ENCODE results near the gene SESTD1.

Gene SESTD1

GRCh38 chr2:179072527-179072926 lies 192.1 kb downstream of the SESTD1 start:
- TF ChIP-seq CTCF (IDR thresholded peaks at IDR 0.05; ENCODE audit: insufficient read depth, low read length, missing control alignments) = no peak
- POLR2A ChIA-PET = no interaction called here
- no peak overlapping the region for H3K4me3 ChIP-seq (ENCODE audit: low read depth, low read length)
- no peak for DNase-seq (ENCODE audit: low read depth, low spot score)
- CTCF ChIA-PET = no interaction called here

- CTCF ChIA-PET = no interaction called here
- no peak for DNase-seq (ENCODE audit: low read depth, low spot score)
- POLR2A ChIA-PET = no interaction called here
- TF ChIP-seq CTCF (IDR thresholded peaks at IDR 0.05; ENCODE audit: insufficient read depth, low read length, missing control alignments) = no peak
- no peak overlapping the region for H3K4me3 ChIP-seq (ENCODE audit: low read depth, low read length)
Measured at GRCh38 chr2:179071810-179072355, 192.7 kb downstream of the SESTD1 start.

- H3K4me3 ChIP-seq (ENCODE audit: low read depth, low read length) = no peak overlapping the region
- no peak for DNase-seq (ENCODE audit: low read depth, low spot score)
- no peak for TF ChIP-seq CTCF (IDR thresholded peaks at IDR 0.05; ENCODE audit: insufficient read depth, low read length, missing control alignments)
- ChIA-PET POLR2A (no interaction called here), CTCF (no interaction called here)
Measured at GRCh38 chr2:179070895-179071294, 193.7 kb downstream of the SESTD1 start.

- ChIA-PET POLR2A (no interaction called here), CTCF (no interaction called here)
- DNase-seq (ENCODE audit: low read depth, low spot score) = no peak
- H3K4me3 ChIP-seq (ENCODE audit: low read depth, low read length) = no peak overlapping the region
- no peak for TF ChIP-seq CTCF (IDR thresholded peaks at IDR 0.05; ENCODE audit: insufficient read depth, low read length, missing control alignments)
Measured at GRCh38 chr2:179069685-179070084, 194.9 kb downstream of the SESTD1 start.

GRCh38 chr2:179068991-179069643 lies 195.5 kb downstream of the SESTD1 start:
- H3K4me3 ChIP-seq (ENCODE audit: low read depth, low read length) = no peak overlapping the region
- no peak for TF ChIP-seq CTCF (IDR thresholded peaks at IDR 0.05; ENCODE audit: insufficient read depth, low read length, missing control alignments)
- DNase-seq (ENCODE audit: low read depth, low spot score) = no peak
- CTCF ChIA-PET = no interaction called here
- POLR2A ChIA-PET = no interaction called here

DNA sequence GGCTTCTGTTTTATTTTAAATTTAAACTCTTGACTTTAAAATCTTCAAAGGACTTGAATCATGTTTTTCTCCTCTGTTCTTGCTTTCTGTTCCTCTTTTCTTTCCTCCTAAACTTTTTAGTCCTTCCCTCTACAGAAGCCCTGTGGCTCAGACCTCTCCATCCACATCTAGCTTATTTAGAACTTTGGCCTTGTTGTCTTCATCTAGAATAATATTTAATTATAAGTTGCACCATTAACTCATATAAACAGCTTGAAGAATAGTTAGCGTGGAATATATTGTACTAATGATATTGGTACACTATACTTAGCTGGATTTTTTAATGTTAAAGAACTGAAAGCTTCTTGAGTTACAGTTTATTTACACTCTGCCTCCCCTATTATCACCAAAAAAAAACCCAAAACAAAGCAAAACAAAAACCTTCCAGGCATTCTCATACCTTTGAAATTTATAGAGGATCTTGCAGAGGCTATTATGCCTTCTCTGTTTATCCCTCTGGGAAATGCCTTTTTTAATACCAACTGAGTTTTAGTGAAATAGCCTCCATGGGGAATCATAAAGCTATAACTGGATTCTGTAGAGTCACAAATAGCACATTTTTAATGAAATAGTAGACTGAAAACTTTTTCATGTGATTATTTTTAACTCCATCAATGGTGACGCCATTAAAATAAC lies 205.5 kb downstream of the SESTD1 start:
- DNase-seq (ENCODE audit: low read depth, low spot score) = no peak
- no peak for TF ChIP-seq CTCF (IDR thresholded peaks at IDR 0.05; ENCODE audit: insufficient read depth, low read length, missing control alignments)
- no peak overlapping the region for H3K4me3 ChIP-seq (ENCODE audit: low read depth, low read length)
- CTCF ChIA-PET = no interaction called here
- POLR2A ChIA-PET = no interaction called here
